IMR-90 (cell line): ENCODE results near the gene ZNF497. TPM values are rescaled to one million over a fixed set of nuclear protein-coding genes. Genes with fewer than 3 reads are reported as not detected.

Experiments used
- ATAC-seq: fragments of 200-7000 bp; cut with Tn5 transposase; 2 replicates; pipeline ENCODE4 v1.9.1; 2020; ENCODE audit warnings: low read depth, mild to moderate bottlenecking, moderate library complexity
- BruUV-seq: library from RNA; stranded (reverse); fragments of 400-500 nt; replicated peaks from 2 replicates; lab custom pipeline; 2021; lab: Mats Ljungman, UMichigan
- CTCF ChIA-PET: fragments of 300-600 bp; formaldehyde crosslinking; extraction: SDS; loops from one replicate; lab custom pipeline; 2021; ENCODE audit warnings: antibody characterized with exemption; lab: Yijun Ruan, JAX
- POLR2A ChIA-PET: fragments of 300-600 bp; sonication (Branson Sonifier 250); formaldehyde crosslinking; loops from one replicate; lab custom pipeline; 2022; ENCODE audit warnings: antibody characterized with exemption; ENCODE audit not compliant: unreplicated experiment; lab: Charles Lee
- DNase-seq: peaks from one replicate; pipeline ENCODE4 v3.0.0; 2013
- H2AFZ ChIP-seq: replicated peaks from 2 replicates; pipeline ENCODE3; 2013; ENCODE audit warnings: low read length, mild to moderate bottlenecking; ENCODE audit not compliant: poor library complexity
- H2AK5ac ChIP-seq: 2 replicates; pipeline ENCODE4 v1.6.1; 2013; ENCODE audit warnings: low read depth, low read length, inconsistent platforms
- H2AK9ac ChIP-seq: replicated peaks from 2 replicates; pipeline ENCODE3; 2013; ENCODE audit warnings: mild to moderate bottlenecking, low read depth, low read length, moderate library complexity; ENCODE audit not compliant: poor library complexity
- H2BK120ac ChIP-seq: 2 replicates; pipeline ENCODE4 v1.6.1; 2013; ENCODE audit warnings: low read depth, low read length, inconsistent platforms
- H2BK15ac ChIP-seq: 3 replicates; pipeline ENCODE4 v1.6.1; 2013; ENCODE audit warnings: low read depth, low read length, inconsistent platforms
- H2BK20ac ChIP-seq: 2 replicates; pipeline ENCODE4 v1.6.1; 2013; ENCODE audit warnings: low read depth, mild to moderate bottlenecking, inconsistent platforms, low read length, moderate library complexity
- H2BK5ac ChIP-seq: 2 replicates; pipeline ENCODE4 v1.6.1; 2013; ENCODE audit warnings: mild to moderate bottlenecking, low read depth, low read length, inconsistent platforms; ENCODE audit not compliant: poor library complexity, severe bottlenecking
- H3K14ac ChIP-seq: replicated peaks from 2 replicates; pipeline ENCODE4 v1.6.1; 2013; ENCODE audit warnings: low read depth, low read length, inconsistent platforms
- H3K18ac ChIP-seq: 2 replicates; pipeline ENCODE4 v1.6.1; 2013; ENCODE audit warnings: low read depth, low read length, control low read depth
- H3K23ac ChIP-seq: 2 replicates; pipeline ENCODE4 v1.6.1; 2013; ENCODE audit warnings: low read depth, low read length, inconsistent platforms
- H3K27ac ChIP-seq: 2 replicates; pipeline ENCODE4 v1.5.1; 2013; ENCODE audit warnings: mild to moderate bottlenecking, control low read depth, low read length; ENCODE audit not compliant: insufficient read depth
- H3K27me3 ChIP-seq: 2 replicates; pipeline ENCODE4 v1.6.1; 2013; ENCODE audit warnings: low read length; ENCODE audit not compliant: control insufficient read depth, insufficient read depth
- H3K36me3 ChIP-seq: 2 replicates; pipeline ENCODE4 v1.6.1; 2013; ENCODE audit warnings: low read length, mixed read lengths; ENCODE audit not compliant: control insufficient read depth, insufficient read depth
- H3K4ac ChIP-seq: 2 replicates; pipeline ENCODE4 v1.6.1; 2013; ENCODE audit warnings: low read depth, low read length, inconsistent platforms
- H3K4me1 ChIP-seq: 2 replicates; pipeline ENCODE4 v1.6.1; 2013; ENCODE audit warnings: low read length, mixed read lengths; ENCODE audit not compliant: control insufficient read depth, insufficient read depth
- H3K4me2 ChIP-seq: 2 replicates; pipeline ENCODE4 v1.6.1; 2013; ENCODE audit warnings: low read depth, mild to moderate bottlenecking, control low read depth, low read length, moderate library complexity
- H3K4me3 ChIP-seq: 2 replicates; pipeline ENCODE4 v1.5.1; 2013; ENCODE audit warnings: low read depth, mild to moderate bottlenecking, control low read depth, low read length, moderate library complexity; ENCODE audit not compliant: insufficient read depth
- H3K56ac ChIP-seq: 2 replicates; pipeline ENCODE4 v1.6.1; 2013; ENCODE audit warnings: low read length, inconsistent platforms; ENCODE audit not compliant: insufficient read depth; ENCODE audit errors: extremely low read depth
- H3K79me1 ChIP-seq, 2 experiments: 2 replicates each; pipeline ENCODE4 v1.6.1; 2013; ENCODE audit warnings: low read length in 2 of 2, inconsistent platforms in 1 of 2, low read depth in 1 of 2
- H3K9ac ChIP-seq: 2 replicates; pipeline ENCODE4 v1.6.1; 2013; ENCODE audit warnings: low read depth, low read length, control low read depth
- H3K9me1 ChIP-seq: 2 replicates; pipeline ENCODE4 v1.6.1; 2013; ENCODE audit warnings: low read length, inconsistent platforms; ENCODE audit not compliant: insufficient read depth
- H3K9me3 ChIP-seq: 2 replicates; pipeline ENCODE4 v1.6.1; 2013; ENCODE audit warnings: low read length; ENCODE audit not compliant: control insufficient read depth, insufficient read depth
- H4K20me1 ChIP-seq: 2 replicates; pipeline ENCODE4 v1.6.1; 2013; ENCODE audit warnings: low read length, inconsistent platforms; ENCODE audit not compliant: insufficient read depth
- H4K5ac ChIP-seq: 2 replicates; pipeline ENCODE4 v1.6.1; 2013; ENCODE audit warnings: mild to moderate bottlenecking, low read depth, low read length, control low read depth
- H4K8ac ChIP-seq, 2 experiments: 2 replicates each; pipeline ENCODE4 v1.6.1; 2013; ENCODE audit warnings: low read depth in 2 of 2, low read length in 2 of 2, control low read depth in 1 of 2, inconsistent platforms in 1 of 2
- H4K91ac ChIP-seq: 2 replicates; pipeline ENCODE4 v1.6.1; 2013; ENCODE audit warnings: low read depth, low read length, inconsistent platforms; ENCODE audit not compliant: insufficient read depth
- BHLHE40 ChIP-seq: fragments of 150-350 bp; IDR thresholded peaks from 2 replicates; pipeline ENCODE4 v1.6.1; 2016; ENCODE audit warnings: mild to moderate bottlenecking, low read depth, low read length
- CEBPB ChIP-seq: IDR thresholded peaks from 2 replicates; pipeline ENCODE4 v1.6.1; 2012; ENCODE audit warnings: low read depth, low read length, improper control_type of control experiment
- CHD1 ChIP-seq: IDR thresholded peaks from 2 replicates; pipeline ENCODE4 v1.6.1; 2012; ENCODE audit warnings: low read depth, low read length, improper control_type of control experiment
- CTCF ChIP-seq: conservative IDR thresholded peaks from 2 replicates; pipeline ENCODE4 v1.5.1; 2012; ENCODE audit warnings: mild to moderate bottlenecking, low read depth, low read length, improper control_type of control experiment
- ELK1 ChIP-seq: fragments of 150-350 bp; IDR thresholded peaks from 2 replicates; pipeline ENCODE4 v1.6.1; 2016; ENCODE audit warnings: low read depth, mild to moderate bottlenecking, low read length, moderate library complexity, borderline replicate concordance
- FOS ChIP-seq: fragments of 150-350 bp; IDR thresholded peaks from 2 replicates; pipeline ENCODE4 v1.6.1; 2016; ENCODE audit warnings: low read depth, low read length
- MAFK ChIP-seq: IDR thresholded peaks from 2 replicates; pipeline ENCODE4 v1.6.1; 2012; ENCODE audit warnings: low read depth, low read length, improper control_type of control experiment
- MAZ ChIP-seq: IDR thresholded peaks from 2 replicates; pipeline ENCODE4 v1.6.1; 2012; ENCODE audit warnings: low read depth, mild to moderate bottlenecking, low read length, improper control_type of control experiment, moderate library complexity, borderline replicate concordance
- MXI1 ChIP-seq: IDR thresholded peaks from 2 replicates; pipeline ENCODE4 v1.6.1; 2012; ENCODE audit warnings: low read depth, mild to moderate bottlenecking, low read length, moderate library complexity, borderline replicate concordance
- NFE2L2 ChIP-seq: fragments of 150-350 bp; IDR thresholded peaks from 2 replicates; pipeline ENCODE4 v1.6.1; 2016; ENCODE audit warnings: low read depth, mild to moderate bottlenecking, low read length
- POLR2A ChIP-seq: IDR thresholded peaks from 2 replicates; pipeline ENCODE4 v1.6.1; 2012; ENCODE audit warnings: mild to moderate bottlenecking, low read depth, low read length
- RAD21 ChIP-seq: IDR thresholded peaks from 2 replicates; pipeline ENCODE4 v1.6.1; 2012; ENCODE audit warnings: low read length, improper control_type of control experiment
- RCOR1 ChIP-seq: IDR thresholded peaks from 2 replicates; pipeline ENCODE4 v1.6.1; 2012; ENCODE audit warnings: mild to moderate bottlenecking, low read length, improper control_type of control experiment; ENCODE audit not compliant: insufficient replicate concordance
- RFX5 ChIP-seq: IDR thresholded peaks from 2 replicates; pipeline ENCODE4 v1.8.0; 2012; ENCODE audit warnings: low read depth, mild to moderate bottlenecking, low read length, moderate library complexity
- SMC3 ChIP-seq: fragments of 150-350 bp; IDR thresholded peaks from 2 replicates; pipeline ENCODE4 v1.6.1; 2016; ENCODE audit warnings: low read depth, mild to moderate bottlenecking, antibody characterized with exemption, low read length, moderate library complexity
- WGBS, 2 experiments: methylation state at CpG; one replicate each; pipeline versions ENCODE4 v1.1.5 to v1.1.7; 2013; ENCODE audit warnings: missing lambda C conversion rate in 2 of 2; ENCODE audit not compliant: insufficient read length in 1 of 2; ENCODE audit errors: extremely low coverage in 2 of 2; 5-methylcytosine and 5-hydroxymethylcytosine counted together
- dilution Hi-C: fragments of 300-500 bp; cut with HindIII; formaldehyde crosslinking; loops from one replicate; pipeline ENCODE4 v1.14.3; 2018; ENCODE audit warnings: low sequenced_read_pairs; ENCODE audit not compliant: unreplicated experiment
- in situ Hi-C: fragments of 300-500 bp; cut with MboI; formaldehyde crosslinking; loops from 3 replicates; pipeline ENCODE4 v1.14.3; 2019; ENCODE audit warnings: low sequenced_read_pairs, inconsistent platforms, mixed read lengths
- intact Hi-C: fragments of 100-400 bp; cut with micrococcal nuclease; formaldehyde crosslinking; loops from 2 replicates; pipeline ENCODE4 v1.10.0; 2022
- polyA plus RNA-seq, 3 experiments: library from polyadenylated mRNA; depleted of rRNA; stranded (reverse); fragments of >200 nt; gene quantifications; 2 replicates each; pipeline ENCODE4 v1.2.3, GENCODE V29; 2012; ENCODE audit warnings: low replicate concordance in 1 of 3
- total RNA-seq: library from RNA; depleted of rRNA; stranded (reverse); fragments of >200 nt; gene quantifications from 2 replicates; pipeline ENCODE4 v1.2.3, GENCODE V29; 2012
- TF ChIP-seq, protein P1 (sequence below): fragments of 150-350 bp; IDR thresholded peaks from 2 replicates; pipeline ENCODE4 v1.6.1; 2017; ENCODE audit warnings: mild to moderate bottlenecking, antibody characterized with exemption, low read length, low read depth

The ZNF497 gene
- total and polyA plus RNA-seq, 2 of the 4 experiments (the other 2 are of a cell fraction): 0.18 to 0.24 TPM

- peaks cover 30 to 62% of the 10 kb centered on the region in 2 experiments for H3K79me1 ChIP-seq
- H3K4me3 ChIP-seq: no peak overlapping the region
- H3K27me3 ChIP-seq: no peaks in the 10 kb centered on the region
- no peak overlapping the region for H3K9ac ChIP-seq
- DNase-seq: no peak
- ChIA-PET POLR2A (no interaction called here), CTCF (no interaction called here)
- no peak overlapping the region for H3K56ac ChIP-seq
- BruUV-seq: no TSS peak
- 64% methylated on average over 4 of the region's 10 CpGs; no CpG with 5 or more reads in 1 of the 2 experiments for WGBS, 2 experiments
- H2BK15ac ChIP-seq: no peak overlapping the region
- no peak overlapping the region for H3K4me2 ChIP-seq
- H3K14ac ChIP-seq: no peak overlapping the region
- H4K5ac ChIP-seq: no peak overlapping the region
- H3K9me3 ChIP-seq: no peaks in the 10 kb centered on the region
- no peak overlapping the region for H2BK5ac ChIP-seq
- H3K4me1 ChIP-seq: peaks cover 2% of the 10 kb centered on the region; the same call in 1 of the 2 replicates
- no peak overlapping the region for H4K91ac ChIP-seq
- no peak overlapping the region for H3K23ac ChIP-seq
- dilution Hi-C loops (no loop called here), intact Hi-C loops (no loop called here), in situ Hi-C loops (no loop called here)
- no peak for ATAC-seq
- no peak overlapping the region for H2AFZ ChIP-seq
- no peak overlapping the region for H2AK5ac ChIP-seq
- H3K18ac ChIP-seq: no peak overlapping the region
- H3K9me1 ChIP-seq: peaks cover 14% of the 10 kb centered on the region
- no peaks in the 10 kb centered on the region for H3K36me3 ChIP-seq
- H3K4ac ChIP-seq: no peak overlapping the region
- peaks cover 5% of the 10 kb centered on the region; the same call in 1 of the 2 replicates for H4K20me1 ChIP-seq
- peak overlapping the region; percentile 26 for H2AK9ac ChIP-seq
- no peak for TF ChIP-seq MXI1
- no peak for TF ChIP-seq RFX5
- TF ChIP-seq, protein P1, sequence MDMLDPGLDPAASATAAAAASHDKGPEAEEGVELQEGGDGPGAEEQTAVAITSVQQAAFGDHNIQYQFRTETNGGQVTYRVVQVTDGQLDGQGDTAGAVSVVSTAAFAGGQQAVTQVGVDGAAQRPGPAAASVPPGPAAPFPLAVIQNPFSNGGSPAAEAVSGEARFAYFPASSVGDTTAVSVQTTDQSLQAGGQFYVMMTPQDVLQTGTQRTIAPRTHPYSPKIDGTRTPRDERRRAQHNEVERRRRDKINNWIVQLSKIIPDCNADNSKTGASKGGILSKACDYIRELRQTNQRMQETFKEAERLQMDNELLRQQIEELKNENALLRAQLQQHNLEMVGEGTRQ: no peak
- no peak for TF ChIP-seq FOS
- TF ChIP-seq CHD1: no peak
- no peak for TF ChIP-seq MAFK
- TF ChIP-seq RCOR1: no peak
- TF ChIP-seq RAD21: no peak
- no peak for TF ChIP-seq NFE2L2
- no peak for TF ChIP-seq ELK1
- TF ChIP-seq CEBPB: no peak
- TF ChIP-seq MAZ: no peak
- no peak for TF ChIP-seq SMC3
- TF ChIP-seq BHLHE40: no peak
- TF ChIP-seq CTCF: no peak; the same call in 1 of the 2 replicates
- TF ChIP-seq POLR2A: no peak
- H2BK120ac ChIP-seq: no peak overlapping the region
- no peak overlapping the region for H4K8ac ChIP-seq
- H2BK20ac ChIP-seq: no peak overlapping the region
- H3K27ac ChIP-seq: no peak overlapping the region
Observed at GRCh38 chr19:58328999-58329398, 33.6 kb downstream of the ZNF497 start.
